NCI-H2227 (cell line): ENCODE data around the gene DNAJC1.
"Not testable (repeated sequence)": the region's sequence is repeated elsewhere in the genome, so short reads cannot be mapped to it uniquely, and the experiment has no call there.

Experiments
- DNase-seq: peaks from one replicate; lab custom pipeline; 2025; ENCODE audit not compliant: unreplicated experiment; lab: John Stamatoyannopoulos, UW

DNAJC1 gene

DNA sequence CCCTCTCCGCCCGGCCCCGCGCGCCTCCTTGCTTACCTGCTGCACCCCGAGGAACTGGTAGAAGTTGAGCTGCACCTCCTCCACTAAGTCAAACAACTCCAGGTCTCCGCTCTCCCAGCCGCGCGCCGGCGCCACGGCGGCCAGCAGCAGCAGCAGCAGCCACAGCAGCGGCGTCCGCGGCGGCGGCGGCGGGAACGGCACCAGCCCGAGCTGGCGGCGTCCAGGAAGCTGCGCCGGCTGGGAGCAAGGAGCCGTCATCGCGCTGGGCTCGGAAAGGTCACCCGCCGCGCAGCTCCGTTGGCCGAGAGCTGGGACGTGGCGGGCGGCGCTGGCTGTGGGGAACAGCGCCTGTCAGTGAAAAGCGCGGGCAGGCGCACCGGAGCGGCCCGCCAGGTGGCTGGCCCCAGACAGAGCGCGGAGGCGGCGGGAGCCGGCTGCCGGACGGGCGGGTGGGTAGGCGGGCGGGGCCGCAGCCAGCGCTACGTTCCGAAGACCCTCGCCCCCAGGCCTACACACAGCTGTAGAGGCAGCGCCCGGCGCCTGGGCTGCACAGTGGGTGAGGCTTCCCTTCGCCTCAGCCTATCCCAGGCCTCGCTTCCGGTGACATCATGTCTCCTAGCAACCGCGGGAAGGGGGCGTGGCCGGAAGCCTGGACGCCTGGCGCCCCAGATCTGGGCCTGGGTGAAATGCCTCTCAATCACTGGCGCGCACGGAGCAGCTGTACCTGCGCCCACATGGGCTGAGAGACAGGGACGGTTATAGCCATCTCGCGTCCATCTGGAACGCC lies at the start of gene DNAJC1:
Gene DNAJC1 (minus strand): TSS at position 554 of the 787 bp plus-strand sequence. CDS start 296 bp downstream, at position 258.
- DNase-seq = peak; percentile 97

- DNase-seq = no peak
Observed at GRCh38 chr10:22053048-22053447, 49.5 kb upstream of the DNAJC1 start.

DNA sequence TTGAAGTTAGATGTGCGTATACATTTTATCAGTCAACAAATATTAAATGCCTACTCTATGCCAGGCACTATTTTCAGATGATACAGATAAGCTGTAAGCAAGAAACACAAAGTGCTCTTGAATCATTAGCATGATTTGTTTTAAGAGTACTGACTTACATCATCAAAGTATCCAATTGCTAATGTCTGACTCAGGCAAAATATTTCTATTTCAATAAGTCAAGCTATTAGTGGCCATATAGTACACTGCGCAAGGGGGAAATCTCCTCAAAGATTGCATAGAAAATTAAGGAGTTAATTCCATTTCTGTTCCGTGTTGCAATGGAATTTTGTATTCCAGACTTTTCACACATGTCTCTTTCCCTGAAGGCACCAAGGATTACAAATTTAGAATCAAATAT lies 46.1 kb upstream of the DNAJC1 start:
- DNase-seq = no peak

DNA sequence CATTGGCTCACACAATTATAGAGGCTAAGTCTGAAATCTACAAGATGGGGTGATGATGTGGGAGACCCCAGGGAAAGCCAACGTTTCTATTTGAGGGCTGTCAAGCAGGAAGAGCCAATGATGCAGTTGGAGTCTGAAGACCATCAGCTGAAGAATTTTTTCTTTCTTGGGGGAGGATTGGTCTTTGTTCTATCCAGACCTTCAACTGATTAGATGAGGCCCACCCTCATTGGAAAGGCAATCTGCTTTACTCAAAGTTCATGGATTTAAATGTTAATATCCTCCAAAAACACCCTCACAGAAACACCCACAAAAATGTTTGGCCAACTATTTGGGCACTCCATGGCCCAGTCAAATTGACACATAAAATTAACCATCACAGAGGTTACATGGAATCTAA lies 44.3 kb upstream of the DNAJC1 start:
- DNase-seq = no peak

GRCh38 chr10:22043327-22043633 lies 39.8 kb upstream of the DNAJC1 start:
- DNase-seq = no peak

DNA sequence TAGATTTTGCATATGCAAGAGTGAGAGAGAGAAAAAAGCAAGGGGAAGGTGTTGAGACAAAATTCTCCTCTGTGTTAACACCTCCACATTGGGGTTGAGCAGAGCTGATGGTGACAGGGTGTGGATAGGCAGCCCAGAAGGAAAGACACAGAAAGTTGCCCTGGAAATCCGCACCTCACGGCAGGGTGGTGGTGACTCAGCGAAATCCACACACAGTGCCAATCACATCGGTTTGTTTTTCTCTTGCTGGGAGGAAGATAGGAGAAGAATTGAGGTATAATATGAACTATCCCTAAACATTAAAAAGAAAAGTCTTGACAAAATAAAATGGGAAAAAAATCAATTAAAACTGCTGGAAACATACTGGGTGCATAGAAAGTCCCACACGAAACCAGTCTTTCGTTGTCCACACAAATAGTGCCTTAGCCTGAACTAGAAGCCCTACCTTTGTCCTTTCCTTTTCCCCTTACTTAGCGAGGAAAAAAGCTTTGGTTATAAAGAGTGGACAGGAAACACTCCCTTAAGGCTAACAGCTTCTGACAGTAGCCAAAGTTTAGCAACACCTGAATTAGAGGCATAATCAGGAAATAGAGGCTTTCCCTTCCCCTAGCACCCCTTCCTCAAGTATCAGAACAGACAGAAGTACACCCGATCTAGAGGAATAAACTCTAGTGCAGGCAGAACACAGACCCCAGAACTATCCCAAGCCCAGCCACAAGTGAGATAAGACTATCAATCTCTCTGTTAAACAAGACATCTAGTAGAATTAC lies 39.2 kb upstream of the DNAJC1 start:
- DNase-seq = no peak

DNA sequence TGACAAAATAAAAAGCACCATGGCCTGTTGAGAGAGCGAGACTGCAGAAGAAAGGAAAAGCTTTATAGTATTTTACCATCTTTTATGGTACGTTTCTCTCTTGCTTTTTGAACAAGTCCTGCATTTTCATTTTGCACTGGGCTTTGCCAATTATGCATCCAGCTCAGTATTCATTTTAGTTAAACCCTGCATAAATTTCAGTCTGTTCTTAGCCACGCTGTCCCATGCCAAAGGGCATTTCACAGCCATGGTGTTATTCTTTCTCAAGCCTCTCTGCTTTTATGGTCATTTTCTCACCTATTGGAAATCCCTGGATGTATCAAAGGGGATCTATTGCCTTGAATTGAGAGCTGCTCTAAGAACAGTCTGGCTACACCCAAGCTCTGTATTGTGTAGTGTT lies 30.8 kb upstream of the DNAJC1 start:
- DNase-seq = no peak

- not testable (repeated sequence) for DNase-seq
Observed at GRCh38 chr10:22032268-22032667, 28.7 kb upstream of the DNAJC1 start.

- DNase-seq = no peak
Observed at GRCh38 chr10:22030421-22030820, 26.9 kb upstream of the DNAJC1 start.

DNA sequence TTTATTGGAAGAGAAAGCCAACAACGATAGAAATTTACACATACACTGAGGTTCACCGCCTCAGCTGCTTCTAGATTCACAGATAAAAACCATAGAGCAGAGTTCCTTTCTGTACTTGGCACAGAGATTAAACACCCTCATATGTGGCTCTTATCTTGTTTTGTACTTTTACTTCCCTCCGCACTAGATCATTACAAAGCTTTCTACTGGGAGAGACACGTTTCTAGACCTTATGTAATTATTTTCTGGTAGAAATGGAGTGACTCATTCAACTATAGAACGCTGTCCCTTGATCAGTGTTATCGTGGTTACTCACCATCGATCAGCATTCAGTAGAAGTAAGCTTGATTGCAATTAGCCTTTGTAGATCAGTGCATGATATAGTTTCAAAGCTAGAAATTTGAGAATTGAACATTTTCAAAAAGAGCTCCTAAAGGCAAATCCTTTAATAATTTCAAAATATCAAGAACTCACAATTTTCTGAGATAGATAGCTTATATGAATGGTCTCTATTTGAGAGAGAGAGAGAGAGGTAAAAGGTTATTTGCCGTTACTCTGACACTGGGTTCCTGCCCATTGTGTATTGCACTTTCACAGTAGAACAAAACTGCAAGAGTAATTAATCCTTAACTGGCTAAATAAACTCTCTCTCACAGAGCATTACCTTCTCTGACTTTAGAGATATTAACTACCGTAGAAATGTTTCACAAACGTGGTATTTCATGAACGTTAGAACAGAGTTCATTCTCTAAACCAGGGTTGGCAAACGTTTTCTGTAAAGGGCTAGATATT lies 26.1 kb upstream of the DNAJC1 start:
- no peak for DNase-seq

- no peak for DNase-seq
Observed at GRCh38 chr10:22027364-22028238, 24.1 kb upstream of the DNAJC1 start.

GRCh38 chr10:22026287-22026686 lies 22.8 kb upstream of the DNAJC1 start:
- no peak for DNase-seq

DNA sequence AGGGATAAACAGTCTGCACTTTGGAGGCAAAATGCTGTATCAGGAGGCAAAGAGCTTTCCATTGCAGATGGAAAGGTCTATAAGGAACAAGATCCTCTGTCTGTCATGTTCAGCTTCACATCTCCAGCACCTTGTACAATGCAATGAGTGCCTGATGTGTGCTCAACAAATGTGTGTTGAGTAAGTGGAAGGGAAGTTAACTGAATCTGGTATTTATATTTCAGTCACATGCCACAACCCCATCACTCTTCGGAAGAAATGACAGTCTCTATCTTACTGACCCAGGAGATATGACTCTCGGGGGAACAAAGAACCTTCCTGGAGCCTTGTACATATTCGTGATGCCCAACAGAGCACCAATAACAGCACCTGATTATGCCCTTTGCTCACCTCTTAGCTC lies 20.0 kb upstream of the DNAJC1 start:
- no peak for DNase-seq

DNA sequence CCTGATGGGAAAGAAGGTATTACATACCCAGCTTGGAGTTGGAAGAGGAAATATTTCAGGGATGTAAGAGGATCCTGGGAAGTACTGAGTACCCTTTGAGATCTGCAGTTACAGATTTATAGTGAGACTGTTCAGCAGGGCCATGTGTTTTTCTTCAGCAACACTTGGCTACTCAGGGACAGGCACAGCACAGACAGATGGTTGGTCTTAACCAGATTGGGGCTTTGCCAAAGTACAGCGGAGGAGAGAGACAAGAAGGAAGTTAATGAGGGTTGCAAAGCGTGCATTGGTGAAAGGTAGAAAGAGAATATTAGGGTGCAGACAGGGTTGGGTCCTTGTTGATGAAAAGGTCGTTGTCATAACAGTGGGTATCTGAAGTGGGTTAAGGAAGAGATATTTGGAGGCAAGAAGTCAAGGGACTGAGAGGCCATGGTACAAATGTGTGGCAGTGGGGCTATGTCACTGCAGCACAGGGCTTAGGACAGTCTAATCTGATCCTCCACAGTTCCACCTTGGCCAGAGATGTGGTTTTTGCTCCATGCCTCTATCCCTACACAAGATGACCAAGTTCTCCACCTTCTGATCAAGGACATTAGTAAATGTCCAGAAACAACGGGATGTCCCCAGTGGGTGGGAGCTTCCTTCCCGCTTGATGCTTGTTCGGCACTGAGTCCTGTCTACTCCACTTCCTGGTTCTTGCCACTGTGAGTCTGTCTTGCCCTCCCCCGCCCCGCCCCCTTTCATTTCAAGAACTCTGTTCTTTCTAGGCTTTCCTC lies 18.9 kb upstream of the DNAJC1 start:
- DNase-seq = no peak

- not testable (repeated sequence) for DNase-seq
Observed at GRCh38 chr10:22021144-22021543, 17.6 kb upstream of the DNAJC1 start.

GRCh38 chr10:22017283-22018020 lies 13.9 kb upstream of the DNAJC1 start:
- DNase-seq = no peak

GRCh38 chr10:22016046-22016705 lies 12.6 kb upstream of the DNAJC1 start:
- no peak for DNase-seq

DNA sequence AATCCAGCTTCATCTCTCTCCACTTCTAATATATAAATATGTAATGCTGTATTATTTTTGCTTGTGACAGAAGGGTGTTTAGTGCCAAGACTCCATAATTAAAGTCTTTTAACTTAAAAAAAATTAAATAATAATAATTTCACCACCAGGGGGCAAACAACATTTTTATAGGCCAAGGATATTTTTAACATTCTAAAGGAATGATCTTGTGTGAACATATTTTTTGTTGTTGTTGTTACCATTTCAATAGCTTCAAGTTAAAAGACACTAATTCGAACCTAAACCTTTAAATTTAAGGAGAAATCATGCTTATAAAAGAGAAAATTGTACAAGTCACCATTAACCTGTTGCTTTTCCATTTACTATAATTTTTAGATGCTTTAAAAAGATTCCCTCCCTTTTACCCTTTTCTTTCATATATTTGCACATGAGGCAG lies 7.5 kb upstream of the DNAJC1 start:
- DNase-seq = peak; percentile 19

DNA sequence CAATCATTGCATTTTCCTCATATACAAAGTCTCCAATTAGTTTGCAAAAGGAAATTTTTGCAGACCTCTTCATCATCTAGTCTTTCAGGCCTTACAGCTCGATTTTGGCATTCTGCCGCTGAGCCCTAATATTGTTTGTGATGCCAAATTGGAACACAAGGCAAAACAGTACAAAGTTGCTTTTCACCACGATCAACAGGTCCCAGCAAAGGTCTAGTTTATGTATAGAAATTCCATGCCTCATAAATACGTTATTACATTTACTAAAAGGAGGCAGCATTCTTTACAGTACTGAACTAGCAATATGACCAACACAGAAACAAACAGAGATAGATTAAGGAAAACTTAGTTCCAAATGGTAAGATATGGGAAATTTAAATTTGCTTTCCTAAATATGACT lies 7.0 kb upstream of the DNAJC1 start:
- no peak for DNase-seq
